ENCODE measurements around the gene ABHD17A. TPM values are rescaled to one million over a fixed set of nuclear protein-coding genes. Genes with fewer than 3 reads are reported as not detected.

The ABHD17A gene
- total and polyA plus RNA-seq, 9 of the 15 experiments (the other 6 are each of a cell fraction or from before 2014, with no cell fraction given): 0.04 to 135 (median 21.8) TPM; not detected in 1

DNA sequence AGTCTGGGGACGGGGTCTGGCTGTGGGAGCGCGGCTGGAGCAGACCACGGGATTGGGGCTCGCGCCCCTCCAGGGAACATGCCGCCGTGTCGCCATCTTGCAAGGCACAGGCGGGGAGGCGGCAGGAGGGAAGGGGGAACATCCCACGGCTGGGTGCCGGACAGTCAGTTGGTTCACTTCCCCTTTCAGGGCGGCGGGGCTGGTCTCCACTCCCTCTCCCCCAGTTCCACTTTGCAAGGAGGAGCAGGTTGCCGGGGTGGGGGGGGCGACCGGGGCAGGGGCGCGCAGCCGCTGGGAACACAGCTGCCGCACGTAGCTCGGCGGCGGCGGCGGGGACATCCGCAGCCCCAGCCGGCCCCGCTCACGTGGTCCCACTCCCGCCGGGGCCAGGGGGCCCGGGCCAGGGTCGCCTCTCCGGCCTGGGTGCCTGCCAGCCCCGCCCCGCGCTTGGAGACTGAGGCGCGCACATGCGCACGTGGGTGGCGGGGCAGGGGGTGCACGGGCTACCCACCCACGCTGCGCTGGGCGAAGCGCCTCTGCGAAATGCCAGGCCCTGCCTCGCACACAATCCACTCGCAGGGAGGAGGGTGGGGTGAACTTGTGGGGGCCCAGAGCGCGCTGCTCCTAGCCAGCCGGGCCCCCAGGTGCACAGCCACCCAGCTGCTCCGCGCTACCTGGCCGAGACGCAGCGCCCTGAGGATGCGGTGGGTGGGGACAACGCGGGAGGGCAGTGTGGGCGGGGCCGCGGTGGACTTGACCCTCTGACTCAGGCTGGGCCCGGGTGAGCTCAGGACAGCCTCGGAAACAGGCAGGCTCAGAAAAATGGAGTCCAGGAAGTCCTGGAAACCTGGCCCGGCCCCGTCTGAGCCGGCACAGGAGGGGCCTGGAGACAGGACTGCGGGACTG is 28.3 kb downstream of the ABHD17A start (continued):
- no peak for TF ChIP-seq GTF2E2 (tag; IDR thresholded peaks at IDR 0.05)
- no peak for TF ChIP-seq NFATC3 (IDR thresholded peaks at IDR 0.05)
- TF ChIP-seq SMC3 (conservative IDR thresholded peaks at IDR 0.05; ENCODE audit: insufficient read depth, low read depth, low read length): no peak
- TF ChIP-seq, protein P1, sequence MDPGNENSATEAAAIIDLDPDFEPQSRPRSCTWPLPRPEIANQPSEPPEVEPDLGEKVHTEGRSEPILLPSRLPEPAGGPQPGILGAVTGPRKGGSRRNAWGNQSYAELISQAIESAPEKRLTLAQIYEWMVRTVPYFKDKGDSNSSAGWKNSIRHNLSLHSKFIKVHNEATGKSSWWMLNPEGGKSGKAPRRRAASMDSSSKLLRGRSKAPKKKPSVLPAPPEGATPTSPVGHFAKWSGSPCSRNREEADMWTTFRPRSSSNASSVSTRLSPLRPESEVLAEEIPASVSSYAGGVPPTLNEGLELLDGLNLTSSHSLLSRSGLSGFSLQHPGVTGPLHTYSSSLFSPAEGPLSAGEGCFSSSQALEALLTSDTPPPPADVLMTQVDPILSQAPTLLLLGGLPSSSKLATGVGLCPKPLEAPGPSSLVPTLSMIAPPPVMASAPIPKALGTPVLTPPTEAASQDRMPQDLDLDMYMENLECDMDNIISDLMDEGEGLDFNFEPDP (CRISPR knock-in tag; IDR thresholded peaks at IDR 0.05): no peak
- TF ChIP-seq, protein P2, sequence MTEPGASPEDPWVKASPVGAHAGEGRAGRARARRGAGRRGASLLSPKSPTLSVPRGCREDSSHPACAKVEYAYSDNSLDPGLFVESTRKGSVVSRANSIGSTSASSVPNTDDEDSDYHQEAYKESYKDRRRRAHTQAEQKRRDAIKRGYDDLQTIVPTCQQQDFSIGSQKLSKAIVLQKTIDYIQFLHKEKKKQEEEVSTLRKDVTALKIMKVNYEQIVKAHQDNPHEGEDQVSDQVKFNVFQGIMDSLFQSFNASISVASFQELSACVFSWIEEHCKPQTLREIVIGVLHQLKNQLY (CRISPR knock-in tag; conservative IDR thresholded peaks at IDR 0.05): no peak
- TF ChIP-seq HSF4 (CRISPR knock-in tag; IDR thresholded peaks at IDR 0.05; ENCODE audit: borderline replicate concordance): no peak
- TF ChIP-seq SRF (CRISPR knock-in tag; IDR thresholded peaks at IDR 0.05): no peak; a peak in 1 of 4 replicates
- TF ChIP-seq MCM5 (IDR thresholded peaks at IDR 0.05; ENCODE audit: low read depth): no peak
- TF ChIP-seq NR2C2 (CRISPR knock-in tag; IDR thresholded peaks at IDR 0.05): peak; percentile 69; the same call in 1 of the 2 replicates
- TF ChIP-seq NR2C2 (tag; IDR thresholded peaks at IDR 0.05): peak; percentile 91
- no peak for TF ChIP-seq MEF2D (tag; conservative IDR thresholded peaks at IDR 0.05; ENCODE audit: low read depth)
- TF ChIP-seq, protein P3, sequence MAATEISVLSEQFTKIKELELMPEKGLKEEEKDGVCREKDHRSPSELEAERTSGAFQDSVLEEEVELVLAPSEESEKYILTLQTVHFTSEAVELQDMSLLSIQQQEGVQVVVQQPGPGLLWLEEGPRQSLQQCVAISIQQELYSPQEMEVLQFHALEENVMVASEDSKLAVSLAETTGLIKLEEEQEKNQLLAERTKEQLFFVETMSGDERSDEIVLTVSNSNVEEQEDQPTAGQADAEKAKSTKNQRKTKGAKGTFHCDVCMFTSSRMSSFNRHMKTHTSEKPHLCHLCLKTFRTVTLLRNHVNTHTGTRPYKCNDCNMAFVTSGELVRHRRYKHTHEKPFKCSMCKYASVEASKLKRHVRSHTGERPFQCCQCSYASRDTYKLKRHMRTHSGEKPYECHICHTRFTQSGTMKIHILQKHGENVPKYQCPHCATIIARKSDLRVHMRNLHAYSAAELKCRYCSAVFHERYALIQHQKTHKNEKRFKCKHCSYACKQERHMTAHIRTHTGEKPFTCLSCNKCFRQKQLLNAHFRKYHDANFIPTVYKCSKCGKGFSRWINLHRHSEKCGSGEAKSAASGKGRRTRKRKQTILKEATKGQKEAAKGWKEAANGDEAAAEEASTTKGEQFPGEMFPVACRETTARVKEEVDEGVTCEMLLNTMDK (IDR thresholded peaks at IDR 0.05; ENCODE audit: borderline replicate concordance, insufficient read depth, low read depth, low read length, poor library complexity, severe bottlenecking): no peak
- TF ChIP-seq ZNF644 (tag; IDR thresholded peaks at IDR 0.05; ENCODE audit: low read depth): no peak
- TF ChIP-seq KLF6 (CRISPR knock-in tag; IDR thresholded peaks at IDR 0.05; ENCODE audit: borderline replicate concordance): no peak
- TF ChIP-seq, protein P4, sequence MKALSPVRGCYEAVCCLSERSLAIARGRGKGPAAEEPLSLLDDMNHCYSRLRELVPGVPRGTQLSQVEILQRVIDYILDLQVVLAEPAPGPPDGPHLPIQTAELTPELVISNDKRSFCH (CRISPR knock-in tag; IDR thresholded peaks at IDR 0.05): no peak
- TF ChIP-seq, protein P4 (tag; IDR thresholded peaks at IDR 0.05): no peak; the same call in 1 of the 2 replicates
- no peak for TF ChIP-seq RAD21 (CRISPR knock-in tag; conservative IDR thresholded peaks at IDR 0.05 in 1 of 2, IDR thresholded peaks at IDR 0.05 in 1 of 2)
- peak; percentile 68; the same call in 1 of the 2 replicates for TF ChIP-seq CREM (IDR thresholded peaks at IDR 0.05; ENCODE audit: low read depth)
- no peak for TF ChIP-seq XRCC4 (IDR thresholded peaks at IDR 0.05; ENCODE audit: extremely low read depth, insufficient read depth, insufficient read length)
- TF ChIP-seq ETS2 (tag; IDR thresholded peaks at IDR 0.05; ENCODE audit: borderline replicate concordance, poor library complexity, severe bottlenecking): no peak
- TF ChIP-seq ZNF184 (CRISPR knock-in tag; IDR thresholded peaks at IDR 0.05): no peak
- TF ChIP-seq PHF21A (IDR thresholded peaks at IDR 0.05; ENCODE audit: borderline replicate concordance, low read depth): no peak
- TF ChIP-seq HDAC2 (IDR thresholded peaks at IDR 0.05): peak; percentile 73

All from K562 (cell line).